GM19452 (cell line): ENCODE measurements around the gene RBM39.
"Not testable (repeated sequence)": the region's sequence is repeated elsewhere in the genome, so short reads cannot be mapped to it uniquely, and the experiment has no call there.

Source experiments
- ATAC-seq: cut with Tn5 transposase; IDR thresholded peaks from one replicate; pipeline ENCODE4 v1.9.1; 2021; ENCODE audit not compliant: unreplicated experiment

Gene RBM39

DNA sequence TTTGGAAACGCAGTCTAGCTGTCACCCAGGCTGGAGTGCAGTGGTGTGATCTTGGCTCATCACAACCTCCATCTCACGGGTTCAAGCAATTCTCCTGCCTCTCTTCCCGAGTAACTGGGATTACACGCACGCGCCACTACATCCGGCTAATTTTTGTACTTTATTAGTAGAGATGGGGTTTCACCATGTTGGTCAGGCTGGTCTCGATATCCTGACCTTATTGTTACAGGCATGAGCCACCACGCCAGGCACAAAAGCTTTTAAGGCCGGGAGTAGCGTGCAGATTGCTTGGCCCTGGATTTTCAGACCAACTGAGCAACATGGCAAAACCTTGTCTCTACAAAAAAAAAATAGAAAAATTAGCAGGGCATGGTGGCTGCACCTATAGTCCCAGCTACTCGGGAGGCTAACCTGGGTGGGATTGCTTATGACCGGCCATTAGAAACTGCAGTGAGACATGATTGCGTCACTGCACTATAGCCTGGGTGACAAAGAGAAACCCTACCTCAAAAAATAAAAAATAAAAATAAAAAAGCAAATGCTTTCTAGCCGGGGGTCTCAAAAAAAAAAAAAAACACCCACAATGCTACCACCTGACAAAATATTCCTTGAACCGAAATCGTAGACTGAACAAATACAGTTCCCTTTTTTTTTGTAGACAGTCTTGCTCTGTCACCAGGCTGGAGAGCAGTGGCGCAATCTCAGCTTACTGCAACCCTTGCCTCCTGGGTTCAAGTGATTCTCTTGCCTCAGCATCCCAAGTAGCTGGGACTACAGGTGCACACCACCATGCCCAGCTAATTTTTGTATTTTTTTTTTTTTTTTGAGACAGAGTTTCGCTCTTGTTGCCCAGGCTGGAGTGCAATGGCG is 15.0 kb downstream of the RBM39 start:
- no peak for ATAC-seq

DNA sequence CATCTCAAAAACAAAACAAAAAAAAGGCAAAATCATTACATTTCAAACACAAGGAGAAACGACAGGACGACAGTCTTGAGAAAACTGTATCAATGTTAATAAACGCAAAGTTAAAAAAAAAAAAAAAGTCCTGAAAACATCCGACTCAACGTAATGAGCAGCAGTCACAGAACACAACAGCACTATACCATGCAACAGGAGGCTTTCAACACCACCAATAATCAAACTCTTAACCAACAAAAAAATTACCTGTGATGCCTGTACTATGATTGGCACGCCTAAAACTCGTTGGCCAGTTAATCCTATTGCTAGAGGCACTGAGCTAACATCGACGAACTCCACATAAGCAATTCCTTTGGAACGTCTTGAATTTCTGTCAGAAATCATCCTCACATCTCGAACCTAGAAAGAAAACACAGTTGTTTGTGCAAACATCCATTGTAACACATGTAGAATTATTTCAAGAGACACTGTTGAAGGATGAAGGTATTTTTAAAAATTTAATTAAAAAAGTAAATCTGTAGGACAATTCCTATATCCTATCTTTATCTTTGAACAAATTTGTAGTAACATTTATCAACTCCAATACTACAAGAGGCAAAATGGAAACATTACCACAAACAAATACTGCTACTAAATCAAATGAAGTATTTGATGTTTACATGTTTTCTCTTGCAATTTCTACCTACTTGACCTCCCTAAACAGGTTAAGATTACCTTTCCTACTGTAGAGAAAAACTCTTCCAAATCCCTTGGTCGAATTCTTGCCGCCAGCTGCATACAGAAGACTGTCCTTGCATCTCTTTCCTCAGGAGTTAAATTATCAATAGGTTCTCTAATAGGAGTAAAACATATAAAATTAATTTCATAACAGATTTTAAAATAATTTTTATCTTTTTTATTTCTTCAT is 17.5 kb downstream of the RBM39 start:
- ATAC-seq: no peak

DNA sequence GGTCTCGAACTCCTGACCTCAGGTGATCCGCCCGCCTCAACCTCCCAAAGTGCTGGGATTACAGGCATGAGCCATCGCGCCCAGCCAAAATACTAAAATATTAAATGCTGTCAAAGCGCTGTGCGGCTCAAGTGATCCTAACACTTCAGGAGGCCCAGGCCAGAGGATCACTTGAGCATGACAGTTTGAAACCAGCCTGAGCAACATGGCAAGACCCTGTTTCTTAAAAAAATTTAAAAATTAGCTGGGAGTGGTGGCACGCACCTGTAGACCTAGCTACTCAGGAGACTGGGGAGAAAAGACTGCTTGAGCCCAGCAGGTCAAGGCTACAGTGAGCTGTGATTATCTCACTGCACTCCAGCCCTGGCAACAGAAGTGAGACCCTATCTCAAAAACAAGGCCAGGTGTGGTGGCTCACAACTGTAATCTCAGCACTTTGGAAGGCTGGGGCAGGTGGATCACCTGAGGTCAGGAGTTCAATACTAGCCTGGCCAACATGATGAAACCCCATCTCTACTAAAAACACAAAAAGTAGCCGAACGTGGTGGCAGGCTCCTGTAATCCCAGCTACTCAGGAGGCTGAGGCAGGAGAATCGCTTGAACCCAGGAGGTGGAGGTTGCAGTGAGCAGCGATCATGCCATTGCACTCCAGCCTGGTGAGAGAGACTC is 18.3 kb downstream of the RBM39 start:
- ATAC-seq: not testable (repeated sequence)

DNA sequence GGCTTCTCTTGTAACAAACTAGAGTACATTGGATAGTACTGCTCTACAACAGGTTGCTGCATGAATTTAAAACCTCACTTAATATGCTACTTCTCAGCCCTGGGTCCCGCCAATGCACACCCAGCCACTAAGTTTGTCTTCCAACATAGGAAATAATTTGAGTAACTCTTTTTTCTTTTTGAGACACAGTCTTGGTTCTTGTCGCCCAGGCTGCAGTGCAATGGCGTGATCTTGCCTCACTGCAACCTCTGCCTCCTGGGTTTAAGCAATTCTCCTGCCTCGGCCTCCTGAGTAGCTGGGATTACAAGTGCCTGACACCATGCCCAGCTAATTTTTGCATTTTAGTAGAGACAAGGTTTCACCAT is 18.8 kb downstream of the RBM39 start:
- not testable (repeated sequence) for ATAC-seq

DNA sequence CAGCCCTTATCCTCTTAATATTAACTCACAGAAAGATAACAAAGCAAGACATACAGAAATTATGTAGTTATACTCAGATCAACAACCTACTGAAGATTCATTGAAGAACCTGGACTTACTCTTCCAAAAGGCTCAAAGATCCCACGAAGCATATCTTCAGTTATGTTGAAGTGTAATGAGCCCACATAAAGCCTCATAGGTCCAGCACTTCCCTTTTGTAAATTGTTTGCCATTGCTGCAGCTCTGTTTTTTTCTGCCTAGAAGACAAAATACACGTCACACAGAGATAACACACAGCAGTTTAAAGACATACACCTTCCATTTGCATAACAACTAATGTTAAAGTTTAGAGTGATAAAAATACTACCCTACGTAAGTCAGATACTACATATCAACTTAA is 20.4 kb downstream of the RBM39 start:
- no peak for ATAC-seq

DNA sequence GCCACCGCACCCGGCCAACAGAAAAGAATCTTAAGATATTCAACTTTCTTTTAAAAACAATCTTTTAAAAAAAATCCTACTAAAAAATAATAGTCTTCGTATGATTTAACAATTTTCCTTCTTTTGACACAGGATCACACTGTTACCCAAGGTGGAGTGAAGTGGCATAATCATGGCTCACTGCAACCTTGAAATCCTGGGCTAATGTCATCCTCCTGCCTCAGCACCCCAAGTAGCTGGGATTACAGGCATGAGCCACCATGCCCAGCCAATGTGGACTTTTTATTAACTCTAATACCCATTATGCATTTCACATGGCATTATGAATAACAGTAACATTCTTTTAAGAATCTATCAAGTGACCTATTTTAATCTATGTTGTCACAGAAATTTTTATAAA is 20.8 kb downstream of the RBM39 start:
- ATAC-seq: no peak

DNA sequence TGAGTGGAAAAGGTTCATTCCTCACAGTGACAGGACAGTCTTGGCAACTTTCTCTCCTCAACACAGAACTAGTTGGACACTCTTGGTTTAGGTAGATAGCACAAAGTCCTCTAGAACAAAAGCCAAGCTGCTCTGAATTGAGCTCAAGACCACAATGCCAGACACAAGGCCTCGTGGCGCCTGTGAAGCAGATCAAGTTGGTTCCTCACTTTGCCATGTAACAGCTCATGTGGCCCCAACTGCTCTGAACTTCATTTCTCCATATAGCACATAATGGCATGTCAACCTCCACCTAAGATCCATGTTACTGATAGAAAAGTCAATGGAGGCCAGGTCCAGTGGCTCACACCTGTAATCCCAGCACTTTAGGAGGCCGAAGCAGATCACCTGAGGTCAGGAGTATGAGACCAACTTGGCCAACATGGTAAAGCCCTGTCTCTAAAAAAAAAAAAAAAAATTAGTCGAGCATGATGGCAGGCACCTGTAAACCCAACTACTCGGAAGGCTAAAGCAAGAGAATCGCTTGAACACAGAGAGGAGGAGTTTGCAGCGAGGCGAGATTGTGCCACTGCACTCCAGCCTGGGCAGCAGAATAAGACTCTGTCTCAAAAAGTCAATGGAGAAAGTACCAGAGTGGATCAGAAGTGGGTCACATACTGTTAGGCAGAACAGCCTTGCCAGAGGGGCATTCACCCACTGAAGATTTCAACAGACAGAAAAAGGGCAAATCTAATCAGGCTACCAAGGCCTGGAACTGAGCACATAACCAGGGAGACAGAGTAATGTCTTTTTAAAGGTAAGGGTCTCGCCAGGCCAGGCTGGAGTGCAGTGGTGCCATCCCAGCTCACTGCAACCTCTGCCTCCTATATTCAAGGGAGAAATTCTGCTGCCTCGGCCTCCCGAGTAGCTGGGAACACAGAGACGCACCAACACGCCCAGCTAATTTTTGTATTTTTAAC is 21.6 kb downstream of the RBM39 start:
- ATAC-seq: no peak

DNA sequence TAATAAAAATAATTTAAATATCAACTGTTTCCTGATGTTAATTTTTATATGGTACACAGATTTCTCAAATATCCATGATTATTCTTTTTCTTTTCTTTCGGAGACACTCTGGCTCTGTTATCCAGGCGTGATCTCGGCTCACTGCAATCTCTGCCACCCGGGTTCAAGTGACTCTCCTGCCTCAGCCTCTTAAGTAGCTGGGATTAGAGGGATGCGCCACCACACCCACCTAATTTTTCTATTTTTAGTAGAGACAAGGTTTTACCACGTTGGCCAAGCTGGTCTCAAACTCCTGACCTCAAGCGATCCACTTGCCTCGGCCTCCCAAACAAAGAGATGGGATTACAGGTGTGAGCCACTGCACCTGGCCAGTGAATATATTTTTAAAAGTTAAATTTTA is 22.3 kb downstream of the RBM39 start:
- ATAC-seq: no peak

DNA sequence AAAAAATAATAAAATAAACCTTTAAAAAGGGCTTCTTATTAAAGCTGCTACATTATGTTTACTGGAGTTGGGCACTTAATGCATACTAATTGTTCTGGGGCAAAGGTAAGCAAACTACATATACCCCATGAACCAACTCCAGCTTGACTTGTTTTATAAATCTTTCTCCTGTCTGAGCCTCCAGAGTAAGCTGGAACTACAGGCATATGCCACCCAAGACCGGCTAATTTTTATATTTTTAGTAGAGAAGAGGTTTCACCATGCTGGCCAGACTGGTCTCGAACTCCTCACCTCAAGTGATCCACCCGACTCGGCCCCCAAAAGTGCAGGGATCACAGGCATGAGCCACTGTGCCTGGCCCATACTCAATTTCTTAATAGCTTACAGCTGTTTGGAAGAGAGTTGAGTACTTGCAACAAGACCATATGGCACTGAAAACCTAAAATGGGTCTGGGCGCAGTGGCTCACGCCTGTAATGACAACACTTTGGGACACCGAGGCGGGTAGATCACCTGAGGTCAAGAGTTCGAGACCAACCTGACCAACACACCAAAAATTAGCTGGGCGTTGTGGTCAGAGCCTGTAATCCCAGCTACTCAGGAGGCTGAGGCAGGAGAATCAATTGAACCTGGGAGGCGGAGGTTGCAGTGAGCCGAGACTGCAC is 23.0 kb downstream of the RBM39 start:
- ATAC-seq: no peak

DNA sequence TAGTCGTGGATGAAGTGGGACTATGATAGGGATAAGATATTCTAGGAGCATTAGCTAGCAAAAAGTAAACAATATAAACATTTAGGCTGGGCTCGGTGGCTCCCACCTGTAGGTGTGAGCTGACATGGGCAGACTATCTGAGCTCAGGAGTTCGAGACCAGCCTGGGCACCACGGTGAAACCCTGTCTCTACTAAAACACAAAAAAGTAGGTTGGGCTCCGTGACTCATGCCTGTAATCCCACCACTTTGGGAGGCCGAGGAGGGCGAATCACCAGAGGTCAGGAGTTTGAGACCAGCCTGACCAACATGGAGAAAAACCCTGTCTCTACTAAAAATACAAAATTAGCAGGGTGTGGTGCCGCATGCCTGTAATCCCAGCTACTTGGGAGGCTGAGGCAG is 23.7 kb downstream of the RBM39 start:
- ATAC-seq: not testable (repeated sequence)

DNA sequence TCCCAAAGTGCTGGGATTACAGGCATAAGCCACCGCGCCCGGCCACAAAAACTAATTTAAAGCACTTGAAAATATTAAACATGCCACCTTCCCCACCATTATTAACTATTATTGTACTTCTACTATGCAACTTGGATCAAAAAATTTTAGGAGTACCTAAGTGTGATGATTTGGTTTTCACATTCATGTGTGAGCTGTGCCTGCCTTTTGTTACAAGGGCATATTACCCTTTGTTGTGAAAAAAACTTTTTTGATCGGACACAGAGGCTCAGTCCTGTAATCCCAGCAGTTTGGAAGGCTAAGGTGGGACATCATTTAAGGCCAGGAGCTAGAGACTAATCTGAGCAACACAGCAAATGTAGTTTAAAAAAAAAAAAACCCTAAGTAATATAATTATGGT is 25.7 kb downstream of the RBM39 start:
- no peak for ATAC-seq

DNA sequence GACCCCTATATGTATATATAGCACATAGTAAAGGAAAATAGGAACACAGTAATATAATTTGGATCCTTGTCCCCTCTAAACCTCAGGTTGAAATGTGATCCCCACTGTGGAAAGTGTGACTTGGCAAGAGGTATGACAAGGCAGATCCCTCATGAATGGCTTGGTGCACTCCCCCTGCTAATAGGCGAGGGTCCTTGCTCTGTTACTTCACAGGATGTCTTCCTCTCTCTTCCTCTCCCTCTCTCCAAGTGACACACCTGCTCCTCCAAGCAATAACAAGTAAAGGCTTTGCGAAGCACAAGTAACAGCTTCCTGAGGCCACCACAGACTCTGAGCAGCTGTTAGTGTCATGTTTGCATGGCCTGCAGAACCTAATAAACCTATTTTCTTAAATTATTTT is 26.4 kb downstream of the RBM39 start:
- no peak for ATAC-seq

DNA sequence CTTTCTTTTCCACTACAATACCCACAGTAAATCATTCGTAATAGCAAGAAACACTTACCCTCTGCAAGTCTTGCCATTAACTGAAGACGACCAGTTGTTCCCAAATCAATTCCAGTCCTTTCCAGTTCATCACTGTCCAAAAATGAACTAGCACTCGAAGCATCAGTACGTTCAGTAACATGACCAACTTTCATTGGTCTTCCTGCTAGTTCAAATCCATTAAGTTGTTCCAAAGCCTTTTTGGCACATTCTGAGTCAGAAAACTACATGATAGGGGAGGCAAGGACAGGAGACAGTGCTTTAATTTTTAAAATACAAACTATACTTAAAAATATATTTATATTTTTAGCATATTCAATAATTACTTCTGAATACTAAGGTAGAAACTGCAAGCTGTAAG is 27.9 kb downstream of the RBM39 start:
- ATAC-seq: no peak

DNA sequence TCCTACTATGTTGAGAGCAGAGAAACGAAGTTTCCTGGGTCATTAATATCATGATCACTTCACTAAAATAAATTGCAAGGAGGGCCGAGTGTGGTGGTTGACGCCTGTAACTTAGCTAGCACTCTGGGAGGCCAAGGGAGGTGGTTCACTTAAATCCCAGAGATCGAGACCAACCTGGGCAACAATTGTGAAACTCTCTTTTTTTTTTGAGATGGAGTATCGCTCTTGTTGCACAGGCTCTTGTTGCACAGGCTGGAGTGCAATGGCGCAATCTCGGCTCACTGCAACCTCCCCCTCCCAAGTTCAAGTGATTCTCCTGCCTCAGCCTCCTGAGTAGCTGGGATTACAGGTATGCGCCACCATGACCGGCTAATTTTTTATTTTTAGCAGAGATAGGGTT is 28.9 kb downstream of the RBM39 start:
- ATAC-seq: not testable (repeated sequence)

DNA sequence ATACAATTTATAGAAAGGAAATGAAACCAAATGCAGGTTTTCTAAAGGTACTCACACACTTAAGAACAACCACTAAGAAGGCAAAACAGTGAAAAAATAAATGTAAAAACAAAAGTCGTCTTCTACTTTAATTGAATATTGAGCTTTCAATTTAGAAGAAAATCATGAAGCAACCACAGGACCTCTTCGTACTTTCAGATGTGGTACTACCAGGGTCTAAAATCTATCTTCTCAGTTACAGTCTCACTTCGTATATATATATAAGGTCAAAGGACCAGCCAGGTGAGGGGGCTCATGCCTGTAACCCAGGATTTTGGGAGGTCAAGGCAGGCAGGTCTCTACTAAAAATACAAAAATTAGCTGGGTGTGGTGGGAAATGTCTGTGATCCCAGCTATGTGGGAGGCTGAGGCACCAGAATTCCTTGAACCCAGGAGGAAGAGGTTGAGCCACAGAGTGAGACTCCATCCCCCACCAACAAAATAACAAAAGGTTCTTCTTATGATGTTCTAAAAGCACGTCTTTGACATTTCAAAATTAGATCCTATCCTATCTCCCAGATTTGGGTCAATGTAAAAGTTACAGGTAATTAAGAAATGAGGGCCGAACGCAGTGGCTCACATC is 30.4 kb downstream of the RBM39 start:
- ATAC-seq: no peak

DNA sequence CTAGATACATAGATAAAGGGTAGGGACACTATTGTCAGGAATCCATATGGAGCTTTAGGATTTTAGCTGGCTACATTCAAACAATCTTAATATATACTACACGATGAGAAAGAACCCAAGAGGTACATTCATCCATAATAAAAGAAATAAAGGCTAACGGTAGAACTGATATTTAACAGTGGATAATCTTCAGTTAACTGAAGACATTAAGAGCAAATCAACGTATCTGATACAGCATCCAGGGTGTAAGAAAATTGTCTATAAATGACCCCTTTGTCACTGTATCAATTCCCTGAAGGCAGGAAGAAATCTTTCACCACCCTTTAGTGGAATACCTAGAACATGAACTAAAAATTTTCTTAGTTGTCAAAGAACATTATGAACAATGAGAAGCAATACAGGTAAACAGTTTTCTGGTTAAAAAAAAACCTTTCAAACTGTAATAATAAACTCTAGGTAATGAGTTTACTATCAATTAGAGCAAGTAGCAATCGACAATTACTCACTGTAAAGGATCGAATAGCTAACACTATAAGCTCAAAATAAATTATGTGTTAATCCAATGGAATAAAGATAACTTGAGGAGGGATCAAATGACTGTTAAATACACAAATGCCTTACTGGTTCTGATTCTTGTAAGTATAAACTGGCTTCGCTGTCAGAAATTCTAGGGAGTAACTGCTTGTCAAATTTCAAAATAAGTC is 31.0 kb downstream of the RBM39 start:
- no peak for ATAC-seq

DNA sequence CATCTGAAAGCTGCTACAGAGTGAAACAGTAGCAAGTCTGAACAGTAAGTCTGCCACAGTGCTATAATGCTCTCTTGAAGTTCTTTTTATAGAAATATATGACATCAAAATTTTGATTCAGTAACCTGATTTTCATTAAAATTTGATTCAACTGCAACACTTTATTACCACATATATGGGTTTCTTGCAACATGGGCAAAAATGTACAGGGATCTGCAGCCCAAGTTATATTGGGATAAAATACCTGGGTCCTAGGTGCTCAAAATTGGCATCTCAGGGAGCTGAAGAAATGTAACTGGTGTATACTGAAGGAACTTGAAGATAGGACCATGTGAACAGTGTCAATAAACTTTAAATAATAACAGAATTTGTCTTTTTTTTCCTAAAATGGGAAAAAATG is 32.0 kb downstream of the RBM39 start:
- ATAC-seq: no peak

DNA sequence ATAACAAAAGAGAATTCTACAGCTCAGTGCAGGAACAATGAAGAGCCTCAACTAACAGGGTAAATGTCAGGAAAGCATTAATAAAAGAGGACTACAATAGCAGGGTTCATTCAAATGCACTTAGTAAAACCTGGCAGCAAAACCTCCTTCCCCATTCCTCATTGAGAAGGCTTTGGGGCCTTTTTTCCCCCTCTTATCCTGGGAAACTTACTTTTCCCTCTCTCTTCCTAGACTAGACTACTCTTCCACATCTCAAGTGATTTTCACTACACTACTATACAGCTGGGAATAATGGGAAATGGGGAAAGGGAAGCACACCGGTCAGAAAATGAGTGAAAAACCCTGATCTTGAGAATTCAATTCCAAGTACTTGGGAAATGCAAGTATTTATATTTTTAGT is 32.8 kb downstream of the RBM39 start:
- ATAC-seq: no peak

DNA sequence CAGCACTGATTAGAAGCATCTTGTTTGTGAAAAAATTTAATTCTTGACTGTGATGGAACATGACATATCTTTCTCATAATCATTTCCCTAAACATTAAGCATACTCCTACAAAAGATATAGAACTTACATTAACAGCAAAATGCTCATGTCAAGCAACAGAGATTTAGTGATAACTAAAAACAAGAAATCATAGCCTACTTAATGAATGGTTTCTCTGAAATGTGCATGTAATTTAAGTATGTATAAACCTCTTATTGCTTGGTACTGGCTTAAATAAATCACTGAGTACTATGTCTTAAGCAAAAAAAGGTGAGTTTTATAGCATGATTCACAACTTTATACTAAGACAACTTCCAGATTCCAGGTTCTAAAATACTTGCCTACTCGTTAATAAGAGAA is 33.6 kb downstream of the RBM39 start:
- no peak for ATAC-seq
